HUES6 (cell line): Measurements from ENCODE around the gene P2RX4.

Experiments
- H3K27ac ChIP-seq: 2 replicates; pipeline ENCODE4 v1.7.0; 2013; ENCODE audit warnings: low read depth, mild to moderate bottlenecking, low read length, inconsistent platforms
- H3K27me3 ChIP-seq: 2 replicates; pipeline ENCODE4 v1.6.1; 2013; ENCODE audit warnings: low read length; ENCODE audit not compliant: control insufficient read depth, insufficient read depth
- H3K36me3 ChIP-seq: 2 replicates; pipeline ENCODE4 v1.6.1; 2013; ENCODE audit warnings: low read length; ENCODE audit not compliant: control insufficient read depth, insufficient read depth
- H3K4me1 ChIP-seq: 2 replicates; pipeline ENCODE4 v1.6.1; 2013; ENCODE audit warnings: low read length; ENCODE audit not compliant: control insufficient read depth, insufficient read depth
- H3K4me3 ChIP-seq: 2 replicates; pipeline ENCODE4 v1.5.1; 2013; ENCODE audit warnings: low read depth, low read length
- H3K9ac ChIP-seq: one replicate; pipeline ENCODE4 v1.6.1; 2013; ENCODE audit warnings: mild to moderate bottlenecking, low read length
- H3K9me3 ChIP-seq: 2 replicates; pipeline ENCODE4 v1.6.1; 2013; ENCODE audit warnings: low read depth, low read length; ENCODE audit not compliant: control insufficient read depth, insufficient read depth

Gene P2RX4

GRCh38 chr12:121175383-121176119 is 34.4 kb upstream of the P2RX4 start:
- Histone ChIP-seq H3K9me3 (no peaks in the 10 kb centered on the region), H3K4me3 (no peak overlapping the region), H3K4me1 (peaks cover 4% of the 10 kb centered on the region; the same call in 1 of the 2 replicates), H3K36me3 (no peaks in the 10 kb centered on the region), H3K9ac (no peak overlapping the region), H3K27ac (no peak overlapping the region), H3K27me3 (no peaks in the 10 kb centered on the region)

DNA sequence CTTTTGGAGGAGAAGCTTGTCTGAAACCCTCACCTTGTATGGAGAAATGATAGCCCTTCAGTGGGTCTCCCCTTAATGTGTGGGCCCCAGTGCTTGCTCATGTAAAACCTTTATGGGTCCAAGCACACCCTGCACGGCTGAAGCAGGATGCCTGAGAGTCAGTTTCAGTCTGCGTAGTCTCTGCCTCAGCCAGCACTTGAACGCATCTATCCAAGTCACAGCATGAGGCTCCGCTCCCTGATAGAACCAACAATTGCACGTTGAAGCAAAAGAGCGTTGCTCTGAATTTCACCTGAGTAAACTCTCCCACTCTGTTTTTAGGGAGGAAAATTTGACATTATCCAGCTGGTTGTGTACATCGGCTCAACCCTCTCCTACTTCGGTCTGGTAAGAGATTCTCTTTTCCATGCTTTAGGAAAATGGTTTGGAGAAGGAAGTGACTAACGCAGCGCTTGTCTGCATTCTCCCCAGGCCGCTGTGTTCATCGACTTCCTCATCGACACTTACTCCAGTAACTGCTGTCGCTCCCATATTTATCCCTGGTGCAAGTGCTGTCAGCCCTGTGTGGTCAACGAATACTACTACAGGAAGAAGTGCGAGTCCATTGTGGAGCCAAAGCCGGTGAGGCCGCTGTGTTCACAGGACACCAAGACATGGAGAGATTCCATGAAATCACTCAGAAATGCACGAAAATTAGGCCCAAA is 33.0 kb upstream of the P2RX4 start:
- Histone ChIP-seq H3K9ac (no peak overlapping the region), H3K4me1 (peaks cover 4% of the 10 kb centered on the region; the same call in 1 of the 2 replicates), H3K36me3 (no peaks in the 10 kb centered on the region), H3K9me3 (no peaks in the 10 kb centered on the region), H3K27me3 (no peaks in the 10 kb centered on the region), H3K27ac (no peak overlapping the region), H3K4me3 (no peak overlapping the region)

DNA sequence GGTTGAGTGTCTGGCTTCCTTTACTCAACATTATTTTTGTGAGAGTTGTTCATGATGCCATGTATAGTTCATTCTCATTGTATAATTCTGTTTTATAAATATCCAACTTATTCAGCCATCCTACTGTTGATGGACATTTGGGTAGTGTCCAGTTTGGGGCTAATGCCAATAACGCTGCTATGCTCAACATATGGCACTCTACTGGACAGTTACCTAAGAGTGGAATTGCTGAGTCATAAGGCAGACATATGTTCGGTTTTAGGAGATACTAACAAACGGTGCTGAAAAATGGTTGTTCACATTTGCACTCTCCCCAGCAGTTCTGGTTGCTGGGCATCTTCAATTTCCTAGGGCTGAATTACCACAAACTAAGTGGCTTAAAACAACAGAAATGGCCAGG is 28.7 kb upstream of the P2RX4 start:
- no peaks in the 10 kb centered on the region for H3K36me3 ChIP-seq
- no peak overlapping the region for H3K4me3 ChIP-seq
- H3K9me3 ChIP-seq, result no peaks in the 10 kb centered on the region
- no peak overlapping the region for H3K9ac ChIP-seq
- no peak overlapping the region for H3K27ac ChIP-seq
- H3K27me3 ChIP-seq, result no peaks in the 10 kb centered on the region
- H3K4me1 ChIP-seq, result peaks cover 11% of the 10 kb centered on the region; the same call in 1 of the 2 replicates

- Histone ChIP-seq H3K4me3 (no peak overlapping the region), H3K4me1 (0 out of 2 replicates have a peak, but pooled peaks cover 7% of the 10 kb centered on the region), H3K27ac (no peak overlapping the region), H3K9me3 (no peaks in the 10 kb centered on the region), H3K36me3 (no peaks in the 10 kb centered on the region), H3K27me3 (no peaks in the 10 kb centered on the region), H3K9ac (no peak overlapping the region)
Observed at GRCh38 chr12:121182222-121182893, 27.6 kb upstream of the P2RX4 start.

- no peaks in the 10 kb centered on the region for H3K27me3 ChIP-seq
- no peaks in the 10 kb centered on the region for H3K36me3 ChIP-seq
- no peak overlapping the region for H3K4me3 ChIP-seq
- 0 out of 2 replicates have a peak, but pooled peaks cover 7% of the 10 kb centered on the region for H3K4me1 ChIP-seq
- H3K9me3 ChIP-seq, result no peaks in the 10 kb centered on the region
- H3K9ac ChIP-seq, result no peak overlapping the region
- H3K27ac ChIP-seq, result no peak overlapping the region
Observed at GRCh38 chr12:121184425-121184824, 25.5 kb upstream of the P2RX4 start.

- H3K9me3 ChIP-seq, result no peaks in the 10 kb centered on the region
- no peak overlapping the region for H3K4me3 ChIP-seq
- 0 out of 2 replicates have a peak, but pooled peaks cover 7% of the 10 kb centered on the region for H3K4me1 ChIP-seq
- no peak overlapping the region for H3K9ac ChIP-seq
- H3K27ac ChIP-seq, result no peak overlapping the region
- H3K27me3 ChIP-seq, result no peaks in the 10 kb centered on the region
- H3K36me3 ChIP-seq, result no peaks in the 10 kb centered on the region
Observed at GRCh38 chr12:121184984-121185889, 24.7 kb upstream of the P2RX4 start.

DNA sequence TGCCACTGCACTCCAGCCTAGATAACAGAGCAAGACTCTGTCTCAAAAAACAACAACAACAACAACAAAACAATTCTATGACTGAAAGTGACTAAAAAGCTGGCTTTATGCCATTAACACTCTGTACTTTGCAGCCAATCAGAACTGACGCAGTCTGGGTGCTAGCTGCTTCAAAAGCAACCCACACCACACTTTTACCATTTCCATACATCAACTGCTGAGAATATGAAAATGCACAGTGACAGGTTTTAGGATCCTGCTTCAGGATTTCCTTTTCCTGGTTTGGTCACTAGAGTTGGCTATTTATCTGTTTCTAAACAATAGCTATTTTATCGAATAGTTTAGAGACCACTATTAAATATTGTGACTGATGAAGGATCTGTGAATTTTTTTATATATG is 23.1 kb upstream of the P2RX4 start:
- H3K27ac ChIP-seq, result no peak overlapping the region
- no peak overlapping the region for H3K4me3 ChIP-seq
- no peak overlapping the region for H3K9ac ChIP-seq
- no peaks in the 10 kb centered on the region for H3K27me3 ChIP-seq
- 0 out of 2 replicates have a peak, but pooled peaks cover 7% of the 10 kb centered on the region for H3K4me1 ChIP-seq
- H3K36me3 ChIP-seq, result no peaks in the 10 kb centered on the region
- H3K9me3 ChIP-seq, result no peaks in the 10 kb centered on the region

DNA sequence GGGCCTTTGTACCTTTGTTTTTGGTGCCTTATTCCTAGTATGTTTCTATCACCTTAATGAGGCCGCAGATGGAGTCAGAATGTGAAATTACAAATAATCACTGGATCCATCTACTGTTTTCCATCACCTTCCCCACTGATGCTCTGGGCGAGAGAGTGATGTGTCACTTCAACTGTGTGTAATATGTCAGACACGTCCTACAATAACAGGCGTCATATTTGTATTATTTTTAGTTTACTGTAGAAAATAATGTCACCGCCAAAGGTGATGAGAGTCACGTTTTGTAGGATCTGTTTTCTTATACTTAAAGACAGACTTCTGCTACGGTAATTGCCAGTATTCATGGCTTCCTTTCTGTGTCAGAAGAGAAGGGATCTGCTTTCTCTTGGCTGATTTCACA is 22.4 kb upstream of the P2RX4 start:
- no peaks in the 10 kb centered on the region for H3K36me3 ChIP-seq
- H3K9me3 ChIP-seq, result no peaks in the 10 kb centered on the region
- no peak overlapping the region for H3K27ac ChIP-seq
- H3K4me1 ChIP-seq, result 0 out of 2 replicates have a peak, but pooled peaks cover 7% of the 10 kb centered on the region
- H3K4me3 ChIP-seq, result no peak overlapping the region
- H3K9ac ChIP-seq, result no peak overlapping the region
- H3K27me3 ChIP-seq, result no peaks in the 10 kb centered on the region

GRCh38 chr12:121188227-121188626 is 21.7 kb upstream of the P2RX4 start:
- H3K4me1 ChIP-seq, result 0 out of 2 replicates have a peak, but pooled peaks cover 7% of the 10 kb centered on the region
- no peaks in the 10 kb centered on the region for H3K9me3 ChIP-seq
- H3K27ac ChIP-seq, result no peak overlapping the region
- no peak overlapping the region for H3K9ac ChIP-seq
- no peaks in the 10 kb centered on the region for H3K27me3 ChIP-seq
- no peaks in the 10 kb centered on the region for H3K36me3 ChIP-seq
- no peak overlapping the region for H3K4me3 ChIP-seq

GRCh38 chr12:121189131-121189530 is 20.8 kb upstream of the P2RX4 start:
- Histone ChIP-seq H3K4me1 (0 out of 2 replicates have a peak, but pooled peaks cover 6% of the 10 kb centered on the region), H3K27me3 (no peaks in the 10 kb centered on the region), H3K4me3 (no peak overlapping the region), H3K36me3 (no peaks in the 10 kb centered on the region), H3K27ac (no peak overlapping the region), H3K9ac (no peak overlapping the region), H3K9me3 (no peaks in the 10 kb centered on the region)
